ELF-1 (cell line): ENCODE results near the gene MSI2.

Experiments
- DNase-seq: peaks from one replicate; pipeline ENCODE4 v3.0.0-alpha.2; 2016; ENCODE audit warnings: low read depth, low spot score

The MSI2 gene

GRCh38 chr17:57477522-57478362 is 221.4 kb downstream of the MSI2 start:
- DNase-seq = no peak

- no peak for DNase-seq
Measured at GRCh38 chr17:57478478-57479250, 222.3 kb downstream of the MSI2 start.

- DNase-seq = no peak
Measured at GRCh38 chr17:57480438-57481196, 224.3 kb downstream of the MSI2 start.

GRCh38 chr17:57481910-57482391 is 225.6 kb downstream of the MSI2 start:
- peak; percentile 51 for DNase-seq

GRCh38 chr17:57482657-57483056 is 226.3 kb downstream of the MSI2 start:
- no peak for DNase-seq

- DNase-seq = no peak
Measured at GRCh38 chr17:57484081-57484666, 227.9 kb downstream of the MSI2 start.

GRCh38 chr17:57484826-57485565 is 228.7 kb downstream of the MSI2 start:
- no peak for DNase-seq

- no peak for DNase-seq
Measured at GRCh38 chr17:57485566-57485865, 229.2 kb downstream of the MSI2 start.

GRCh38 chr17:57485916-57486881 is 229.9 kb downstream of the MSI2 start:
- DNase-seq = no peak

GRCh38 chr17:57486882-57487301 is 230.6 kb downstream of the MSI2 start:
- DNase-seq = no peak

GRCh38 chr17:57487573-57487972 is 231.2 kb downstream of the MSI2 start:
- no peak for DNase-seq

- DNase-seq = no peak
Measured at GRCh38 chr17:57488856-57489255, 232.5 kb downstream of the MSI2 start.

GRCh38 chr17:57489321-57489720 is 233.0 kb downstream of the MSI2 start:
- DNase-seq = no peak

GRCh38 chr17:57490111-57490845 is 234.0 kb downstream of the MSI2 start:
- DNase-seq = no peak

GRCh38 chr17:57490890-57491289 is 234.6 kb downstream of the MSI2 start:
- no peak for DNase-seq

- no peak for DNase-seq
Measured at GRCh38 chr17:57493171-57493570, 236.8 kb downstream of the MSI2 start.

GRCh38 chr17:57493625-57494024 is 237.3 kb downstream of the MSI2 start:
- DNase-seq = no peak

- DNase-seq = no peak
Measured at GRCh38 chr17:57494443-57494842, 238.1 kb downstream of the MSI2 start.

- no peak for DNase-seq
Measured at GRCh38 chr17:57495771-57496170, 239.4 kb downstream of the MSI2 start.
